ENCODE results near the gene ZSWIM4.

ZSWIM4 gene

DNA sequence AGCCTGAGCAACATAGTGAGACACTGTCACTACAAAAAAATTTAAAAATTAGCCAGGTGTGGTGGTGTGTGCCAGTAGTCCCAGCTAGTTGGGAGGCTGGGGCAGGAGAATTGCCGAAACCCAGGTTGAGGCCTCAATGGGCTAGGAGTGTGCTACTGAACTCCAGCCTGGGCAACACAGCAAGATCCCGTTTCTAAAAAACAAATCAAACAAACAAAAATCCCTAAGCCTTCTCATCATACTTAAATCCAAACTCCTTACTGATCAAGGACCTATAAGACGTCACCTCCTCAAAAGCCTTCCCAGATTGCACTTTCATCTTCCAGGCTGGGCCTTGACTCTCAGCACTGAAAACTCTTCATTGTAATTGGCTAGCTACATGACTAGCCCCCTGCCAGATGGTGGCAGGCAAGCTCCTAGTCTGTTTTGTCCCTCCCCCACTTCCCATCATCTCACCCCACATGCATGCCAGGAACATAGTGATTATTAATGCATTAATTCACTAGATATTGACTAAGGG is 64.2 kb downstream of the ZSWIM4 start:
- DNase-seq (ENCODE audit: low spot score): no peak
- in situ Hi-C loops (cut with MboI; ENCODE audit: low sequenced_read_pairs, unreplicated experiment): loop anchor here (25.0 kb wide), 1 partner anchor 597 kb away; no protein-coding TSS in a partner anchor
- TF ChIP-seq, protein P1, sequence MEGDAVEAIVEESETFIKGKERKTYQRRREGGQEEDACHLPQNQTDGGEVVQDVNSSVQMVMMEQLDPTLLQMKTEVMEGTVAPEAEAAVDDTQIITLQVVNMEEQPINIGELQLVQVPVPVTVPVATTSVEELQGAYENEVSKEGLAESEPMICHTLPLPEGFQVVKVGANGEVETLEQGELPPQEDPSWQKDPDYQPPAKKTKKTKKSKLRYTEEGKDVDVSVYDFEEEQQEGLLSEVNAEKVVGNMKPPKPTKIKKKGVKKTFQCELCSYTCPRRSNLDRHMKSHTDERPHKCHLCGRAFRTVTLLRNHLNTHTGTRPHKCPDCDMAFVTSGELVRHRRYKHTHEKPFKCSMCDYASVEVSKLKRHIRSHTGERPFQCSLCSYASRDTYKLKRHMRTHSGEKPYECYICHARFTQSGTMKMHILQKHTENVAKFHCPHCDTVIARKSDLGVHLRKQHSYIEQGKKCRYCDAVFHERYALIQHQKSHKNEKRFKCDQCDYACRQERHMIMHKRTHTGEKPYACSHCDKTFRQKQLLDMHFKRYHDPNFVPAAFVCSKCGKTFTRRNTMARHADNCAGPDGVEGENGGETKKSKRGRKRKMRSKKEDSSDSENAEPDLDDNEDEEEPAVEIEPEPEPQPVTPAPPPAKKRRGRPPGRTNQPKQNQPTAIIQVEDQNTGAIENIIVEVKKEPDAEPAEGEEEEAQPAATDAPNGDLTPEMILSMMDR (IDR thresholded peaks at IDR 0.05; ENCODE audit: borderline replicate concordance, control extremely low read depth, extremely low read depth, insufficient read depth, missing control alignments): no peak

DNA sequence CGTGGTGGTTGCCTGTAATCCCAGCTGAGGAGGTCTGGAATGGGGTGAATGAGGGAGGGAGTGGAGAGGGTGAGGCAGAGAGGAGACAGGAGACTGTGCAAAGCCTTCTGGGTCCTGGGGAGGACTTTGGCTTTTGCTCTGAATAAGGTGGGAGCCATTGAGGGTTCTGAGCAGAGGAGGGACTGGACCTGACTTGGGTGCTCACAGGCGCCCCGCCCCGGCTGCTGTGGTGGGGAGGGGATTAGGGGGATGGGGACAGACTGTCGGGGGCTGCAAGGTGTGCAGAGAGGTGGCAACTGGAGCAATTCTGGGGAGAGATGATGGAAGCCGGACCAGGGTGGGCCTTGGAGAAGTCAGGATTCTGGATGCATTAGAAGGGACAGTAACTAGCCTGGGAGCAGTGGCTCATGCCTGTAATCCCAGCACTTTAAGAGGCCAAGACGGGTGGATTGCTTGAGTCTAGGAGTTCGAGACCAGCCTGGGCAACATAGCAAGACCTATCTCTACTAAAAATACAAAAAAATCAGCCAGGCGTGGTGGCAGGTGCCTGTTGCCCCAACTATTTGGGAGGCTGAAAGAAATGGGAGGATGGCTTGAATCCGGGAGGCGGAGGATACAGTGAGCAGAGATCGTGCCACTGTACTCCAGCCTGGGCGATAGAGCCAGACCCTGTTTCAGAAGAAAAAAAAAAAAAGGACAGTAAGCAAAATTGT is 65.6 kb downstream of the ZSWIM4 start:
- no peak for DNase-seq (ENCODE audit: low spot score)
- in situ Hi-C loops (cut with MboI; ENCODE audit: low sequenced_read_pairs, unreplicated experiment): loop anchor here (5.0 to 25.0 kb wide), 2 partner anchors 79 to 599 kb away; no protein-coding TSS in a partner anchor
- TF ChIP-seq, protein P1 (IDR thresholded peaks at IDR 0.05; ENCODE audit: borderline replicate concordance, control extremely low read depth, extremely low read depth, insufficient read depth, missing control alignments): no peak

DNA sequence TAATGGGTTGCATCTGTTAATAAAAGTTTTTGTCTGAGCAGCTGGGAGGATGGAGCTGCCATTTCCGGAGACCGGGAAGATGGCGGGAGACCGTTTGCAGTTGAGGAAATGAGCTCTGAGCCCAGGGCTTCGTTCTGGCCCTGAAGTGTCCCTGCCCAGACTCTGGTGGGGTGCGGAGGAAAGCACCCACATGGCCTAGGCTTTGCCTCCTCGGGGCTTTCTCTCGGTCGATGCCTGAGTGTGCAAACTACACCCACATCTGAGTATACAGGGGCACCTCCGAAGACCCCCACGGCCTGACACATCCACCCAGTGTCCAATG is 66.1 kb downstream of the ZSWIM4 start:
- TF ChIP-seq, protein P1 (IDR thresholded peaks at IDR 0.05; ENCODE audit: borderline replicate concordance, control extremely low read depth, extremely low read depth, insufficient read depth, missing control alignments): no peak
- in situ Hi-C loops (cut with MboI; ENCODE audit: low sequenced_read_pairs, unreplicated experiment): loop anchor here (5.0 to 25.0 kb wide), 2 partner anchors 79 to 599 kb away; no protein-coding TSS in a partner anchor
- DNase-seq (ENCODE audit: low spot score): peak; percentile 71

DNA sequence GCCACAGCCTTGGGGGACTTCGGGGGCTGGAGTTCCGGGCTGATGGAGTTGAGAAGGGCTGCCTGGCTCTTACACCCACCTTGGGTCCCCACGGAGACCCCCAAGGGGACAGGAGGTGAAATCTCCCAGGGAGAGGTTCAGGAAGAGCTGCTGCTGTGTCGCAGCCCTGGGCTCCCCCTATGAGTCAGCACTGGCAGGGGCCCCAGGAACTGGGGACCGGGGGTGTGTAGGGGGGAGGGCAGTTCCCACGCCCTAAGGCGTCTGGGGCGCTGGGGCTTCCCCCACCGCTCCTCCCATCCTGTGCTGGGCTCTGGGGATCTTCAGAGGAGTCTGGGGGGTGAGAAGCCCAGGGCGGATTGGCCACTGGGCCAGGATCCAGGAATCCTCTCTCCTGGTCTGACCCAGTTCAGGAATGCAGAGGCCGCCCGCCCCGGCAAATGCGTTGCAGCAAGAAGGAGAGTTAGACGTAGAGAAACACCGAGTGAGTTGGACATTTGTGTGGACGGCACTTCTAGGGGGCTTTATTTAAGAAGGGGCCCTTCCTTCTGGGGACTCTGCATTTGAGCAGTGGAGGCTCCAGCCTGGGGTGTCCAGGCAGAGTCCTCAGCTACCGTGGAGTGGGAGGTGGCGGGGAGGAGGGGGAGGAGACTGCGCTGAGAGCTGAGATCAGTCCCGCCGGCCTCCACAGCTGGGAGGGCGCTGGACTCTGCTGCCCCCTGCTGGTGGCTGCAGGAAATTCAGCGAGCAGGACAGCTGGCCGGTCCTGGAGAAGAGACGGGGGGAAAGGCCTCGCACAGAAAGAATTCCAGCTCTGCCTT is 66.7 kb downstream of the ZSWIM4 start:
- TF ChIP-seq, protein P1 (IDR thresholded peaks at IDR 0.05; ENCODE audit: borderline replicate concordance, control extremely low read depth, extremely low read depth, insufficient read depth, missing control alignments): peak; percentile 96
- in situ Hi-C loops (cut with MboI; ENCODE audit: low sequenced_read_pairs, unreplicated experiment): loop anchor here (5.0 to 25.0 kb wide), 2 partner anchors 80 to 600 kb away; no protein-coding TSS in a partner anchor
- DNase-seq (ENCODE audit: low spot score): peak; percentile 94

DNA sequence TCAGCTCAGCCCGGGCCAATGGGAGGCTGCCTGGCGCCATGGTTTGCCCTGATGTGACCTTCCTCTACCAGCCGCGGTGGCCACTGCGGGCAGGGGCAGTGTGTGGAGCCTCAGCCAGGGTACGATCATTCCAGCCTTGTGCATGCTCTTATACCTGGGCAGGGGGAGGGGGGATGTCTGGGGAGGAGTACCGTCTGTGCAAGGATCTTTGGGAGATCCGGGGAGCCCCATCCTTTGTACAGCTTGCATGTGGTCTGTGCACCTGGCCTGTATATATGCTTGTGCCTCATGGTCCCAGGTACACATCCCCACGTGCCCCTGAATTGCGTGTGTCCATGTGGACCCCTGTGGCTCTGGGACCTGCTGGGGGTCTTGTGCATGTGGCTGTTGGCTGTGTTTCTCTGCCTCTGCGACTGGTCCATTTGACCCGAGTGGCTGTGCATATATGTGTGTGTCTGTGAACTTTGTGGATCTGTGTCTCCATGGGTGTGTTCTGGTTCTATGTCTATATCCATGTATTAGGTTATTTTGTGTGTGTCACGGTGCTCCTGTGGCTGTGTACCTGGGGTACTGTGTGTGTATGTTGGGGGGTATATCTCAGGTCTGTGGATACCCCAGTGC is 68.9 kb downstream of the ZSWIM4 start:
- in situ Hi-C loops (cut with MboI; ENCODE audit: low sequenced_read_pairs, unreplicated experiment): loop anchor here (5.0 to 25.0 kb wide), 2 partner anchors 82 to 602 kb away; no protein-coding TSS in a partner anchor
- TF ChIP-seq, protein P1 (IDR thresholded peaks at IDR 0.05; ENCODE audit: borderline replicate concordance, control extremely low read depth, extremely low read depth, insufficient read depth, missing control alignments): no peak
- no peak for DNase-seq (ENCODE audit: low spot score)

Measured in GM13976 (cell line).